ENCODE results near the gene GPRASP1.
"Not testable (repeated sequence)": the region's sequence is repeated elsewhere in the genome, so short reads cannot be mapped to it uniquely, and the experiment has no call there.

GPRASP1 gene

GRCh38 chrX:102637561-102637960 is 13.7 kb upstream of the GPRASP1 start:
- DNase-seq (ENCODE audit: low read depth) = no peak
- H3K4me3 ChIP-seq (ENCODE audit: low read length) = no peak overlapping the region
- no peak for TF ChIP-seq CTCF (IDR thresholded peaks at IDR 0.05; ENCODE audit: insufficient read depth, low read depth, low read length, missing control alignments)

GRCh38 chrX:102650903-102651241 is 411 bp upstream of the GPRASP1 start:
- no peak for DNase-seq (ENCODE audit: low read depth)
- TF ChIP-seq CTCF (IDR thresholded peaks at IDR 0.05; ENCODE audit: insufficient read depth, low read depth, low read length, missing control alignments) = no peak
- H3K4me3 ChIP-seq (ENCODE audit: low read length) = peak overlapping the region; percentile 37

- TF ChIP-seq CTCF (IDR thresholded peaks at IDR 0.05; ENCODE audit: insufficient read depth, low read depth, low read length, missing control alignments) = peak; percentile 54
- peak; percentile 26 for DNase-seq (ENCODE audit: low read depth)
- H3K4me3 ChIP-seq (ENCODE audit: low read length) = peak overlapping the region; percentile 37
Observed at GRCh38 chrX:102652031-102652688, 877 bp downstream of the GPRASP1 start.

- no peak overlapping the region for H3K4me3 ChIP-seq (ENCODE audit: low read length)
- no peak for DNase-seq (ENCODE audit: low read depth)
- TF ChIP-seq CTCF (IDR thresholded peaks at IDR 0.05; ENCODE audit: insufficient read depth, low read depth, low read length, missing control alignments) = no peak
Observed at GRCh38 chrX:102654696-102655095, 3.4 kb downstream of the GPRASP1 start.

DNA sequence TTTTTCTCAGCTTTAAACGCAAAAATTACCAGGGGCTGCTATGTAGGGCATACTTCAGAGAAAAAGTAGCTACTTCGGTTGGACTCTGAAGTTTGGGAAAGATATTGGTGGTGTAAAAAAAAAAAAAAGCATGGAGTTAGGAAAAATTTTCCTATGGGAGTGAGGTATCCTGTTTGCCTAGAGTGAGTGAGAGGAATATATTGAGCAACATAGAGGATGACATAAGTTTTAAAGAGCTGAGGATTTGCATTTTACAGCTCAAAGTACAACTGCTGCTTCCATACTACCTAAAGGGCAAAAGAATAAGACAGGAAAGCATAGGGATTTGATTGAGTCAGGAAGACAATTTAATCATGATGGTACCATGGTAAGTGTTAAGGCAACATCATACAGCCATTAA is 7.3 kb downstream of the GPRASP1 start:
- no peak for TF ChIP-seq CTCF (IDR thresholded peaks at IDR 0.05; ENCODE audit: insufficient read depth, low read depth, low read length, missing control alignments)
- DNase-seq (ENCODE audit: low read depth) = no peak
- no peak overlapping the region for H3K4me3 ChIP-seq (ENCODE audit: low read length)

DNA sequence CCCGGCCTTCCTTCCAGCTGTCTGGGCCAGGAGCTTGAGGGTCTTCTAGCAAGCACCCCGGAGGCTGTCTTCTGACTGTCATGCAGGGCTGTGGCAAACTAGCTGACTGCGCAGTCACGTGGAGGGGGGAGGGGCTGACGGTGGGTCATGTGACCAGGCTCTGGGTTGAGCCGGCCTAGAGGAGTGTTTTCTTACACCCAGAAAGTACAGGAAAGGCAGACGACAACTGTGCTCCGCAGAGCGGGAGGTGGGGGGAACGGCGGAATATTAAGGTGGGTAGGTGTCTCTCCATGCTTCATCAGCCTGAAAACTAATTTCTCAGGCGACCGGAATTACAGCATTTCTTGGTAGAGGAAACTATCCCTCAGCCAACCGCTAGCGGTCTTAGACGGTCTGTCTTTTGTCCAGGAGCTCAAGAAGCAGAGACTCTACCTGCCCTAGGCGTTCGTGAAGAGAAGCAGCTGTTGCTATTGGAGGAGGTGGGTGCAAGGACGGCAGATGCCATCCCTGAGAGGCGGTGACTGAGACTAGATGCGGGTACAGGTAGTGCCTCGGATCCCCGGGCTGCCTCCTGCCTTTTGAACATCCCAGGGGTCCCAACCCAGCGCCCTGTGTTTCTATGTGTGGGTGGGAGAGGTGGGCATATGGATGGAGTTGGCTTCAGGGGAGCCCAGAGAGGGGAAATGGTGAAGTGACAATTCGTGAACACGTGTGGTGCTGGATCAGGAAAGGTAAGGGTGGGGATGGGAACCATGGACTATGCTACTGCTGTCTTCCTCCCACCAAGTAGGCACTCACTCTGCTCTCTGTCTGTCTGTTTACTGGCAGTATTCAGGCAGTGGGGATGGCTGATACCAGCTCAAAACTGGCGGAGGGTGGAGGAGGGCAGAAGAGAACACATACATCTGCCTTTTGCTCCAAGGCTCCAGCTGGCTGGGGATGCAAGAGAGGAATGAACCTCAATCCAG is 8.8 kb downstream of the GPRASP1 start:
- DNase-seq (ENCODE audit: low read depth) = peak; percentile 59
- peak; percentile 16 for TF ChIP-seq CTCF (IDR thresholded peaks at IDR 0.05; ENCODE audit: insufficient read depth, low read depth, low read length, missing control alignments)
- peak overlapping the region; percentile 49 for H3K4me3 ChIP-seq (ENCODE audit: low read length)

DNA sequence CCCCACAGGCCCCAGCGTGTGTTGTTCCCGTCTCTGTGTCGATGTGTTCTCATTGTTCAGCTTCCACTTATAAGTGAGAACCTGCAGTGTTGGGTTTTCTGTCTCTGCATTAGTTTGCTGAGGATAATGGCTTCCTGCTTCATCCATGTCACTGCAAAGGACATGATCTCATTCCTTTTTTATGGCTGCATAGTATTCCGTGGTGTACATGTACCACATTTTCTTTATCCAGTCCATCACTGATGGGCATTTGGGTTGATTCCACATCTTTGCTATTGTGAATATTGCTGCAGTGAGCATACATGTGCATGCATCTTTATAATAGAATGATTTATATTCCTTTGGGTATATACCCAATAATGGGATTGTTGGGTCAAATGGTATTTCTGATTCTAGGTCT is 12.5 kb downstream of the GPRASP1 start:
- not testable (repeated sequence) for DNase-seq (ENCODE audit: low read depth); H3K4me3 ChIP-seq (ENCODE audit: low read length)

- H3K4me3 ChIP-seq (ENCODE audit: low read length); DNase-seq (ENCODE audit: low read depth): not testable (repeated sequence)
Observed at GRCh38 chrX:102667034-102667433, 15.8 kb downstream of the GPRASP1 start.

All from epithelial cell of esophagus (primary cell).